Gastrocnemius medialis (tissue), 4 donors: ENCODE measurements around the gene HLA-B.
"Not testable (repeated sequence)": the region's sequence is repeated elsewhere in the genome, so short reads cannot be mapped to it uniquely, and the experiment has no call there.

Source experiments
- CTCF ChIP-seq, 5 experiments: fragments of 450-650 bp in 3 of 5; fragments of 200-600 bp in 2 of 5; sonication (generic) in 2 of 5; IDR thresholded peaks in 4 of 5; conservative IDR thresholded peaks in 1 of 5; 1 replicate in 4 of 5; 2 replicates in 1 of 5; pipeline ENCODE4 v1.5.1; 2016 to 2019; ENCODE audit warnings: antibody characterized with exemption in 5 of 5, mild to moderate bottlenecking in 3 of 5, moderate library complexity in 3 of 5
- POLR2A ChIP-seq, 2 donors: fragments of 450-650 bp; IDR thresholded peaks; one replicate each; pipeline ENCODE4 v1.6.1; 2017; ENCODE audit warnings: antibody characterized with exemption in 2 of 2, mild to moderate bottlenecking in 2 of 2, moderate library complexity in 2 of 2

GRCh38 chr6:31374118-31374517 lies 17.1 kb upstream of the HLA-B start:
- TF ChIP-seq CTCF (IDR thresholded peaks at IDR 0.05 in 4 of 5, conservative IDR thresholded peaks at IDR 0.05 in 1 of 5); POLR2A (IDR thresholded peaks at IDR 0.05): not testable (repeated sequence)
